B cell (primary cell): Measurements from ENCODE around the gene ADAM23. TPM values are rescaled to one million over a fixed set of nuclear protein-coding genes. Genes with fewer than 3 reads are reported as not detected.

Experiments used
- ATAC-seq: fragments of 200-7000 bp; cut with Tn5 transposase; one replicate; pipeline ENCODE4 v1.10.0; 2021; ENCODE audit warnings: low read depth, mild to moderate bottlenecking, moderate number of reproducible peaks, moderate library complexity
- CTCF ChIA-PET: fragments of 350-600 bp; sonication (Branson Sonifier 250); formaldehyde crosslinking; loops from one replicate; lab custom pipeline; 2021; ENCODE audit warnings: antibody characterized with exemption, inconsistent platforms; lab: Charles Lee
- POLR2A ChIA-PET: fragments of 350-600 bp; sonication (Branson Sonifier 250); formaldehyde crosslinking; loops from one replicate; lab custom pipeline; 2021; ENCODE audit warnings: antibody characterized with exemption; lab: Charles Lee
- DNase-seq: peaks from one replicate; pipeline ENCODE4 v3.0.0; 2013
- H2AFZ ChIP-seq: 2 replicates; pipeline ENCODE4 v1.6.1; 2012; ENCODE audit warnings: mild to moderate bottlenecking, low read depth, low read length; ENCODE audit not compliant: insufficient read depth, poor library complexity, severe bottlenecking
- H3K27ac ChIP-seq, 2 donors: 1 replicate in 1 of 2; 2 replicates in 1 of 2; pipeline ENCODE4 v1.5.1; 2012 to 2013; ENCODE audit warnings: low read length in 2 of 2, mild to moderate bottlenecking in 2 of 2, moderate library complexity in 1 of 2
- H3K27me3 ChIP-seq, 4 experiments: fragments of 200-600 bp in 1 of 4; sonication (generic) in 1 of 4; replicated peaks in 1 of 4; 1 replicate in 2 of 4; 2 replicates in 2 of 4; pipeline versions ENCODE4 v1.6.1 to v1.7.0; 2013 to 2016; ENCODE audit warnings: low read length in 3 of 4, mild to moderate bottlenecking in 2 of 4, mixed read lengths in 1 of 4, moderate library complexity in 1 of 4; ENCODE audit not compliant: insufficient read depth in 4 of 4, control insufficient read depth in 3 of 4; ENCODE audit errors: control extremely low read depth in 1 of 4
- H3K36me3 ChIP-seq, 2 experiments: replicated peaks in 1 of 2; 1 replicate in 1 of 2; 2 replicates in 1 of 2; pipeline versions ENCODE4 v1.6.1 to v1.7.1; 2013; ENCODE audit warnings: low read length in 1 of 2; ENCODE audit not compliant: insufficient read depth in 2 of 2, control insufficient read depth in 1 of 2; ENCODE audit errors: control extremely low read depth in 1 of 2, extremely low read depth in 1 of 2
- H3K4me1 ChIP-seq, 2 donors: fragments of 200-600 bp in 1 of 2; sonication (generic) in 1 of 2; 1 replicate in 1 of 2; 2 replicates in 1 of 2; pipeline versions ENCODE4 v1.5.1 to v1.6.1; 2013 to 2017; ENCODE audit warnings: low read length in 2 of 2; ENCODE audit not compliant: control insufficient read depth in 2 of 2, insufficient read depth in 2 of 2
- H3K4me2 ChIP-seq: replicated peaks from 2 replicates; pipeline ENCODE3; 2012; ENCODE audit warnings: mild to moderate bottlenecking, low read depth, low read length; ENCODE audit not compliant: poor library complexity, severe bottlenecking
- H3K4me3 ChIP-seq, 5 experiments: fragments of 200-600 bp in 1 of 5; sonication (generic) in 1 of 5; 1 replicate in 3 of 5; 2 replicates in 2 of 5; pipeline versions ENCODE4 v1.5.1 to v1.7.0; 2011 to 2016; ENCODE audit warnings: low read length in 4 of 5, mild to moderate bottlenecking in 4 of 5, low read depth in 2 of 5, control low read depth in 1 of 5, moderate library complexity in 1 of 5; ENCODE audit not compliant: insufficient read depth in 1 of 5; ENCODE audit errors: control extremely low read depth in 1 of 5, extremely low read depth in 1 of 5
- H3K79me2 ChIP-seq: fragments of 200-600 bp; sonication (generic); one replicate; pipeline ENCODE4 v1.6.0; 2016; ENCODE audit warnings: low read length; ENCODE audit not compliant: control insufficient read depth, insufficient read depth
- H3K9ac ChIP-seq: fragments of 200-600 bp; sonication (generic); 2 replicates; pipeline ENCODE4 v1.6.1; 2017; ENCODE audit warnings: mild to moderate bottlenecking, low read length, moderate library complexity
- H3K9me3 ChIP-seq, 3 donors: one replicate each; pipeline versions ENCODE4 v1.6.1 to v1.7.1; 2013; ENCODE audit warnings: low read length in 2 of 3; ENCODE audit not compliant: control insufficient read depth in 2 of 3, insufficient read depth in 1 of 3; ENCODE audit errors: control extremely low read depth in 1 of 3
- H4K20me1 ChIP-seq: 2 replicates; pipeline ENCODE4 v1.6.0; 2012; ENCODE audit warnings: mild to moderate bottlenecking, low read length; ENCODE audit not compliant: insufficient read depth, control insufficient read depth, poor library complexity, severe bottlenecking
- H3K27ac Mint-ChIP-seq: one replicate; pipeline ENCODE4 v1.8.0; 2021; ENCODE audit warnings: mixed read lengths
- H3K27me3 Mint-ChIP-seq: one replicate; pipeline ENCODE4 v1.8.0; 2021; ENCODE audit warnings: mixed read lengths
- H3K4me1 Mint-ChIP-seq: one replicate; pipeline ENCODE4 v1.8.0; 2021; ENCODE audit warnings: mixed read lengths
- H3K4me3 Mint-ChIP-seq: one replicate; pipeline ENCODE4 v1.8.0; 2021; ENCODE audit warnings: mixed read lengths
- H3K9me3 Mint-ChIP-seq: one replicate; pipeline ENCODE4 v1.8.0; 2022; ENCODE audit warnings: mixed read lengths; ENCODE audit not compliant: insufficient read depth
- EZH2 ChIP-seq: IDR thresholded peaks from 2 replicates; pipeline ENCODE4 v1.6.1; 2012; ENCODE audit warnings: borderline replicate concordance, low read depth, mild to moderate bottlenecking, moderate library complexity, low read length; ENCODE audit not compliant: insufficient read depth, poor library complexity, severe bottlenecking
- WGBS: methylation state at CpG from one replicate; pipeline ENCODE4 v1.1.5; 2013; ENCODE audit warnings: missing lambda C conversion rate; ENCODE audit not compliant: insufficient coverage; 5-methylcytosine and 5-hydroxymethylcytosine counted together
- intact Hi-C: fragments of 100-400 bp; cut with micrococcal nuclease; formaldehyde crosslinking; loops from one replicate; pipeline ENCODE4 v1.10.0; 2022
- polyA plus RNA-seq: library from polyadenylated mRNA; depleted of rRNA; stranded (reverse); fragments of >200 nt; gene quantifications from 2 replicates; pipeline ENCODE4 v1.2.3, GENCODE V29; 2012
- total RNA-seq, 2 donors: library from RNA; stranded (reverse); fragments of 120-200 nt in 1 of 2; gene quantifications; 1 replicate in 1 of 2; 2 replicates in 1 of 2; pipeline versions ENCODE4 v1.2.3 to v1.2.4, GENCODE V29; 2013 to 2022
- TF ChIP-seq, protein P1 (sequence below): fragments of 200-600 bp; IDR thresholded peaks from one replicate; pipeline ENCODE4 v1.8.0; 2022; ENCODE audit warnings: antibody characterized with exemption, mild to moderate bottlenecking

ADAM23 gene
- total and polyA plus RNA-seq, 2 donors (not counting 1 experiment from before 2014, with no cell fraction given), result 0.78 to 1.7 TPM

GRCh38 chr2:206584323-206585116, 141.2 kb downstream of the ADAM23 start:
- Histone ChIP-seq H3K27ac (no peak overlapping the region), H3K4me3 (no peak overlapping the region), H3K9me3 (no peaks in the 10 kb centered on the region), H2AFZ (no peak overlapping the region), H3K79me2 (no peaks in the 10 kb centered on the region), H4K20me1 (no peaks in the 10 kb centered on the region), H3K27me3 (no peaks in the 10 kb centered on the region), H3K9ac (no peak overlapping the region), H3K36me3 (no peaks in the 10 kb centered on the region), H3K4me2 (no peak overlapping the region), H3K4me1 (no peaks in the 10 kb centered on the region)
- DNase-seq (no peak), ATAC-seq (no peak)
- Mint-ChIP-seq H3K4me1 (no peaks in the 10 kb centered on the region), H3K9me3 (no peaks in the 10 kb centered on the region), H3K4me3 (no peak overlapping the region), H3K27ac (no peak overlapping the region), H3K27me3 (no peaks in the 10 kb centered on the region)
- ChIA-PET CTCF (no interaction called here), POLR2A (no interaction called here)
- intact Hi-C loops, result no loop called here
- WGBS, result 91% methylated on average over 10 of the region's 11 CpGs
- TF ChIP-seq, protein P1, sequence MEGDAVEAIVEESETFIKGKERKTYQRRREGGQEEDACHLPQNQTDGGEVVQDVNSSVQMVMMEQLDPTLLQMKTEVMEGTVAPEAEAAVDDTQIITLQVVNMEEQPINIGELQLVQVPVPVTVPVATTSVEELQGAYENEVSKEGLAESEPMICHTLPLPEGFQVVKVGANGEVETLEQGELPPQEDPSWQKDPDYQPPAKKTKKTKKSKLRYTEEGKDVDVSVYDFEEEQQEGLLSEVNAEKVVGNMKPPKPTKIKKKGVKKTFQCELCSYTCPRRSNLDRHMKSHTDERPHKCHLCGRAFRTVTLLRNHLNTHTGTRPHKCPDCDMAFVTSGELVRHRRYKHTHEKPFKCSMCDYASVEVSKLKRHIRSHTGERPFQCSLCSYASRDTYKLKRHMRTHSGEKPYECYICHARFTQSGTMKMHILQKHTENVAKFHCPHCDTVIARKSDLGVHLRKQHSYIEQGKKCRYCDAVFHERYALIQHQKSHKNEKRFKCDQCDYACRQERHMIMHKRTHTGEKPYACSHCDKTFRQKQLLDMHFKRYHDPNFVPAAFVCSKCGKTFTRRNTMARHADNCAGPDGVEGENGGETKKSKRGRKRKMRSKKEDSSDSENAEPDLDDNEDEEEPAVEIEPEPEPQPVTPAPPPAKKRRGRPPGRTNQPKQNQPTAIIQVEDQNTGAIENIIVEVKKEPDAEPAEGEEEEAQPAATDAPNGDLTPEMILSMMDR, result no peak
- TF ChIP-seq EZH2, result no peak

GRCh38 chr2:206585335-206585734, 142.0 kb downstream of the ADAM23 start:
- DNase-seq (no peak), ATAC-seq (no peak)
- no peak overlapping the region for H3K27ac Mint-ChIP-seq
- no peaks in the 10 kb centered on the region for H3K79me2 ChIP-seq
- no peaks in the 10 kb centered on the region for H3K9me3 ChIP-seq
- H4K20me1 ChIP-seq, result no peaks in the 10 kb centered on the region
- no peaks in the 10 kb centered on the region for H3K4me1 ChIP-seq
- ChIA-PET CTCF (no interaction called here), POLR2A (no interaction called here)
- H3K27me3 Mint-ChIP-seq, result no peaks in the 10 kb centered on the region
- H3K27ac ChIP-seq, result no peak overlapping the region
- H3K4me1 Mint-ChIP-seq, result no peaks in the 10 kb centered on the region
- no peak overlapping the region for H3K4me2 ChIP-seq
- H3K4me3 Mint-ChIP-seq, result no peak overlapping the region
- TF ChIP-seq, protein P1, result no peak
- 100% methylated on average over 1 of the region's 2 CpGs for WGBS
- H3K36me3 ChIP-seq, result no peaks in the 10 kb centered on the region
- intact Hi-C loops, result no loop called here
- H3K9ac ChIP-seq, result no peak overlapping the region
- H3K27me3 ChIP-seq, result no peaks in the 10 kb centered on the region
- no peaks in the 10 kb centered on the region for H3K9me3 Mint-ChIP-seq
- H2AFZ ChIP-seq, result no peak overlapping the region
- H3K4me3 ChIP-seq, result no peak overlapping the region
